KMS-11 (cell line): ENCODE measurements around the gene DLG2.

ENCODE experiments used
- H2AFZ ChIP-seq: fragments of 200-600 bp; sonication (generic); 2 replicates; pipeline ENCODE4 v1.6.1; 2016; ENCODE audit warnings: antibody characterized with exemption, mixed run types, low read depth
- H3K27ac ChIP-seq: fragments of 200-600 bp; sonication (generic); 2 replicates; pipeline ENCODE4 v1.6.1; 2016; ENCODE audit warnings: mild to moderate bottlenecking, mixed run types
- H3K27me3 ChIP-seq: fragments of 200-600 bp; sonication (generic); 2 replicates; pipeline ENCODE4 v1.6.1; 2017; ENCODE audit warnings: mild to moderate bottlenecking, low read depth, mixed run types, moderate library complexity; ENCODE audit not compliant: insufficient read depth
- H3K36me3 ChIP-seq: fragments of 200-600 bp; sonication (generic); 2 replicates; pipeline ENCODE4 v1.6.1; 2017; ENCODE audit warnings: mild to moderate bottlenecking, mixed run types; ENCODE audit not compliant: insufficient read depth
- H3K4me1 ChIP-seq: fragments of 200-600 bp; sonication (generic); 2 replicates; pipeline ENCODE4 v1.6.1; 2016; ENCODE audit warnings: mild to moderate bottlenecking, low read depth, mixed run types; ENCODE audit not compliant: poor library complexity, severe bottlenecking
- H3K4me2 ChIP-seq: fragments of 200-600 bp; sonication (generic); 2 replicates; pipeline ENCODE4 v1.7.0; 2016; ENCODE audit warnings: mild to moderate bottlenecking, mixed run types
- H3K4me3 ChIP-seq: fragments of 200-600 bp; sonication (generic); IDR thresholded peaks from 2 replicates; pipeline ENCODE4 v1.6.1; 2017; ENCODE audit warnings: low read depth, low read length, mixed read lengths; ENCODE audit not compliant: insufficient read depth
- H3K79me2 ChIP-seq: fragments of 200-600 bp; sonication (generic); 2 replicates; pipeline ENCODE4 v1.6.1; 2016; ENCODE audit warnings: low read depth, mixed run types; ENCODE audit not compliant: insufficient read depth
- H3K9ac ChIP-seq: fragments of 200-600 bp; sonication (generic); 2 replicates; pipeline ENCODE4 v1.6.1; 2016; ENCODE audit warnings: mild to moderate bottlenecking, mixed run types
- H4K20me1 ChIP-seq: fragments of 200-600 bp; sonication (generic); 2 replicates; pipeline ENCODE4 v1.6.1; 2016; ENCODE audit warnings: mild to moderate bottlenecking, mixed run types; ENCODE audit not compliant: insufficient read depth
- CTCF ChIP-seq: fragments of 200-600 bp; sonication (generic); conservative IDR thresholded peaks from 2 replicates; pipeline ENCODE4 v1.6.1; 2017; ENCODE audit warnings: low read depth, mild to moderate bottlenecking, antibody characterized with exemption, low read length, moderate library complexity, mixed read lengths

DLG2 gene

GRCh38 chr11:84250834-84251613, 1376.1 kb downstream of the DLG2 start:
- no peaks in the 10 kb centered on the region for H3K27me3 ChIP-seq

GRCh38 chr11:84249344-84250135, 1377.6 kb downstream of the DLG2 start:
- Histone ChIP-seq H3K36me3 (no peaks in the 10 kb centered on the region), H3K4me2 (no peak overlapping the region), H3K27me3 (no peaks in the 10 kb centered on the region), H3K4me3 (no peak overlapping the region), H4K20me1 (no peaks in the 10 kb centered on the region), H2AFZ (no peak overlapping the region), H3K4me1 (no peaks in the 10 kb centered on the region), H3K9ac (no peak overlapping the region), H3K27ac (no peak overlapping the region), H3K79me2 (no peaks in the 10 kb centered on the region)
- TF ChIP-seq CTCF: no peak

More at GRCh38 chr11:84250834-84251613, 1376.1 kb downstream of the DLG2 start:
- Histone ChIP-seq H2AFZ (no peak overlapping the region), H3K4me3 (no peak overlapping the region), H3K4me1 (no peaks in the 10 kb centered on the region), H3K4me2 (no peak overlapping the region), H3K79me2 (no peaks in the 10 kb centered on the region), H4K20me1 (no peaks in the 10 kb centered on the region), H3K9ac (no peak overlapping the region), H3K27ac (no peak overlapping the region), H3K36me3 (no peaks in the 10 kb centered on the region)
- no peak for TF ChIP-seq CTCF

GRCh38 chr11:84247926-84248325, 1379.2 kb downstream of the DLG2 start:
- Histone ChIP-seq H3K4me1 (no peaks in the 10 kb centered on the region), H3K4me3 (no peak overlapping the region), H3K36me3 (no peaks in the 10 kb centered on the region), H2AFZ (no peak overlapping the region), H4K20me1 (no peaks in the 10 kb centered on the region), H3K4me2 (no peak overlapping the region), H3K9ac (no peak overlapping the region), H3K27me3 (no peaks in the 10 kb centered on the region), H3K79me2 (no peaks in the 10 kb centered on the region), H3K27ac (no peak overlapping the region)
- no peak for TF ChIP-seq CTCF

GRCh38 chr11:84247129-84247528, 1380.0 kb downstream of the DLG2 start:
- Histone ChIP-seq H3K27ac (no peak overlapping the region), H3K79me2 (no peaks in the 10 kb centered on the region), H3K4me1 (no peaks in the 10 kb centered on the region), H3K9ac (no peak overlapping the region), H2AFZ (no peak overlapping the region), H3K4me3 (no peak overlapping the region), H4K20me1 (no peaks in the 10 kb centered on the region), H3K4me2 (no peak overlapping the region), H3K36me3 (no peaks in the 10 kb centered on the region), H3K27me3 (no peaks in the 10 kb centered on the region)
- TF ChIP-seq CTCF: no peak
